ENCODE data around the gene ZFAND3.

DNA sequence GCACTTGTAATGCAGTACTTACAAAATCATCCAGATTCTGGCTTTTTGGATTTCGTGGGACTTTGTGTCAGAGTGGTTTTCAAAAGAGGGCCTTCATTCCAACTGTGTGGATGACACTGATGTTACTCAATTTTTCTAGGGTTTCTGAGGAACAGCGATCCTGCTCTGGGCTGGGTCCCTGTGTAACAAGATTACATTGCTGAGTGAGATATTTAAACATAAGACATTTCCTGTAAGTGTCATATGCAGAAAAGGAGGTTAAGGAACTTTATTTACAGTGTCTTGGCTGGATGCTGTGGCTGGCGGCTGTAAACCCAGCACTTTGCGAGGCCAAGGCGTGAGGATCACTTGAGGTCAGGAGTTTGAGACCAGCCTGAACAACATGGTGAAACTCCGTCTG lies 6.7 kb downstream of the ZFAND3 start:
- TF ChIP-seq, protein P1, sequence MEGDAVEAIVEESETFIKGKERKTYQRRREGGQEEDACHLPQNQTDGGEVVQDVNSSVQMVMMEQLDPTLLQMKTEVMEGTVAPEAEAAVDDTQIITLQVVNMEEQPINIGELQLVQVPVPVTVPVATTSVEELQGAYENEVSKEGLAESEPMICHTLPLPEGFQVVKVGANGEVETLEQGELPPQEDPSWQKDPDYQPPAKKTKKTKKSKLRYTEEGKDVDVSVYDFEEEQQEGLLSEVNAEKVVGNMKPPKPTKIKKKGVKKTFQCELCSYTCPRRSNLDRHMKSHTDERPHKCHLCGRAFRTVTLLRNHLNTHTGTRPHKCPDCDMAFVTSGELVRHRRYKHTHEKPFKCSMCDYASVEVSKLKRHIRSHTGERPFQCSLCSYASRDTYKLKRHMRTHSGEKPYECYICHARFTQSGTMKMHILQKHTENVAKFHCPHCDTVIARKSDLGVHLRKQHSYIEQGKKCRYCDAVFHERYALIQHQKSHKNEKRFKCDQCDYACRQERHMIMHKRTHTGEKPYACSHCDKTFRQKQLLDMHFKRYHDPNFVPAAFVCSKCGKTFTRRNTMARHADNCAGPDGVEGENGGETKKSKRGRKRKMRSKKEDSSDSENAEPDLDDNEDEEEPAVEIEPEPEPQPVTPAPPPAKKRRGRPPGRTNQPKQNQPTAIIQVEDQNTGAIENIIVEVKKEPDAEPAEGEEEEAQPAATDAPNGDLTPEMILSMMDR (IDR thresholded peaks at IDR 0.05), result no peak
- TF ChIP-seq ZFX (IDR thresholded peaks at IDR 0.05; ENCODE audit: borderline replicate concordance), result no peak
